ENCODE measurements around the gene CDCA8.
A peak's percentile ranks its signal among the peaks of the same experiment; 100 is the strongest.
"Not testable (repeated sequence)": the region's sequence is repeated elsewhere in the genome, so short reads cannot be mapped to it uniquely, and the experiment has no call there.

Gene CDCA8

GRCh38 chr1:37718181-37718900 lies 26.0 kb downstream of the CDCA8 start:
- no peak for DNase-seq (ENCODE audit: low spot score)

DNA sequence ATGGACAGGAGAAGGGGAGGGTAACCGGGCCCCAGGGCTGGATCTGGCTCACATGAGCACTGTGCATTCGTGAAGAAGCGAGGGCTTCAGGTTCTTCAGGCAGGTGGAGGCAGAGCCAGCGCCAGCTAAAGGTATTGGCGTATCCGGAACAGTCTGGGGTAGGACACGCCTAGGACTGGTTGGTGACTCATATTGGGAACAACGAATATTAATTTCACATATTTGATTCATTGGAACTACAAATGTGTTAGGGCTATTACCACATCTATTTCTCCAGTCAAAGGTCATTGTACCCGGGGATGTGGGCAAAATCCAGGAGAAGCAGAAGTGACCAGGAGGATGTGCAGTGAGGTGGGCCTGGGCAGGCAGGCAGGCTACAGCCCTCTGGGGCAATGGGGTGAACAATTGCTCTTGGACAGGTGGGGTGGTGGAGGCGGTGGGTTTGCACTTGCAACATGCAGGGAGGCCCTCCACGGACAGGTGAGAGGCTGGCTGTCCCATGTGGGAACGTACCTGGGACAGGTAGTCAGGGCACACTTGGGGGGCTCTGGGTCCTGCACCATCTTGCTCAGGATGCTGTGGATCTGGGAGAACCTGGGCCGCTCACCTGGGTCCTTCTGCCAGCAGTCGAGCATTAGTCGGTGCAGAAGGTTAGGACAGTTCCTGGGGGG lies 26.7 kb downstream of the CDCA8 start:
- DNase-seq (ENCODE audit: low spot score), result no peak

DNA sequence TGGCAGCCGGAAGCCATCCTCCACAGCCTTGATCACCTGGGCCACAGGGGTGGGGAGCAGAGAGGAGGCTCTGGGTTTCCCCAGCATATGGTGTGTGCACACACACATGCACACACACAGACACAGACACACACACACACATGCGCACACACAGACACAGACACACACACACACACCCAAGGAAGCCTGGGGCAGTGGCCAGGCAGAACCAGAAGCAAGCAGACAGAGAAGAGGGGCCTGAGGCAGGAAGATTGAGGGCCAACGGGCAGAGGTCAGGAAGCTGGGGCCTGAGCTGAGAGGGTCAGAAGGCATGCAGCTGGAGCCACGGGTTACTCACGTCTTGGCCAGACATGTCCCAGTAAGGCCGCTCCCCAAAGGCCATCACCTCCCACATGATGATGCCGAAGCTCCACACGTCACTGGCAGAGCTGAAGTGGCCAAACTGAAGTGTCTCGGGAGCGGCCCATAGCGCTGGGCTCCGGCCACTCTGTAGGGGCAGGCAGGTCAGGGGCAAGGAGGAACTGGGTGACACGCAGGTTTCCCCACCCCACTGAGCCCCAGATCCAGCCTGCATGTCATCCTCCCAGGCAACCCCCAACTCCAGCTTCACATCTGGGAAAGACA lies 27.4 kb downstream of the CDCA8 start:
- DNase-seq (ENCODE audit: low spot score), result no peak

GRCh38 chr1:37720231-37721130 lies 28.2 kb downstream of the CDCA8 start:
- no peak for DNase-seq (ENCODE audit: low spot score)

DNA sequence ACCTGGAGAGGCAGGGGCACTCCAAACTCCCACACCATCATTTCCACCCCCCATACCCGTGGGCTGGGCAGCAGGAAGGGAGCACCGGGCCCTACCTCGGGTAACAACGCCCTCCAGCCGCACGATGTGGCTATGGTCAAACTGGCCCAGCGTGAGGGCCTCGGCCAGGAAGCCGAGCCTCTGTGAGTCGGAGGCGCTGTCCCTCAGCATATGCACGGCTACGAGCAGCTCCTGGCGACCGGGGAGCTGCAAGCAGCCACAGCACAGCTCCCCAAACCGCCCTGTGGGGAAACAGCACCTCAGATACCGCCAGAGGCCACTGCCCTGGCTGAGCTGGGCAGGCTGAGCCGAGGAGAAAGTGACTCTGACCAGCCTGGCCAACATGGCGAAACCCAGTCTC lies 29.2 kb downstream of the CDCA8 start:
- no peak for DNase-seq (ENCODE audit: low spot score)

GRCh38 chr1:37722181-37723071 lies 30.1 kb downstream of the CDCA8 start:
- DNase-seq (ENCODE audit: low spot score), result no peak

DNA sequence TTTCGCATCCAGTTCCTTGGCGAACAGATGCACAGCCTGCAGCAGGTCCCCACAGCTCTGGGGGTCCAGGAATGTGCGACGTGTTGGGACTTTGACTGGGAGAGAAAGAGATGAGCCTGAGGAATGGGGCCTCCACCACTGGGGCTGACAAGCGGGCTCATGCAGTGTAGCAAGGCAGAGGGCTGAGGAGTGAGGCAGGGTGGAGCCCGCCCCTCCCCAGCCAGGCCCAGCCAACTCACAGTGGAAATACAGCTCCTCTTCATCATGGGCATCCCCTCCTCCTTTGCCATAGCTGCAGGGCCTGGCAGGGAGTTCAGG lies 30.7 kb downstream of the CDCA8 start:
- DNase-seq (ENCODE audit: low spot score), result no peak

- no peak for DNase-seq (ENCODE audit: low spot score)
These were observed 31.2 kb downstream of the CDCA8 start for GRCh38 chr1:37723390-37724078.

DNA sequence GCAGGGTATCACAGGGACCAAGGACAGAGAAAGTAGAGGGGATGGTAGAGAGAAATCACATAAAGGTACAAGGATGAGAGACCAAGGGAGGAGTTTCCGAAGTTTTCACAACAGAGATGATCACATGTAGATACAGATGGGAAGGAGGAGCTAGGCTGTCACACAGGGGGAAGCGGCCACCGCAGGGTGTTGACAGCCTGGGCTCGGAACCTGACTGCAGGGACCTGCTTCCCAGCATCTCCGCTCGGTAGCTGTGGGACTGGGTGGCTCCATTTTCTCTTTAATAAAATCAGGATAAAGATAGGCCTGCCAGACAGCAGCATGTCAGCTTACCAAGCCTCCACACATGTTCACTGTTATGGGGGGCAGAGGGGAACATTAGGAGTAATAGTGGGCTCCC lies 32.3 kb downstream of the CDCA8 start:
- DNase-seq (ENCODE audit: low spot score), result no peak

- no peak for DNase-seq (ENCODE audit: low spot score)
These were observed 33.7 kb downstream of the CDCA8 start for GRCh38 chr1:37725851-37726613.

DNA sequence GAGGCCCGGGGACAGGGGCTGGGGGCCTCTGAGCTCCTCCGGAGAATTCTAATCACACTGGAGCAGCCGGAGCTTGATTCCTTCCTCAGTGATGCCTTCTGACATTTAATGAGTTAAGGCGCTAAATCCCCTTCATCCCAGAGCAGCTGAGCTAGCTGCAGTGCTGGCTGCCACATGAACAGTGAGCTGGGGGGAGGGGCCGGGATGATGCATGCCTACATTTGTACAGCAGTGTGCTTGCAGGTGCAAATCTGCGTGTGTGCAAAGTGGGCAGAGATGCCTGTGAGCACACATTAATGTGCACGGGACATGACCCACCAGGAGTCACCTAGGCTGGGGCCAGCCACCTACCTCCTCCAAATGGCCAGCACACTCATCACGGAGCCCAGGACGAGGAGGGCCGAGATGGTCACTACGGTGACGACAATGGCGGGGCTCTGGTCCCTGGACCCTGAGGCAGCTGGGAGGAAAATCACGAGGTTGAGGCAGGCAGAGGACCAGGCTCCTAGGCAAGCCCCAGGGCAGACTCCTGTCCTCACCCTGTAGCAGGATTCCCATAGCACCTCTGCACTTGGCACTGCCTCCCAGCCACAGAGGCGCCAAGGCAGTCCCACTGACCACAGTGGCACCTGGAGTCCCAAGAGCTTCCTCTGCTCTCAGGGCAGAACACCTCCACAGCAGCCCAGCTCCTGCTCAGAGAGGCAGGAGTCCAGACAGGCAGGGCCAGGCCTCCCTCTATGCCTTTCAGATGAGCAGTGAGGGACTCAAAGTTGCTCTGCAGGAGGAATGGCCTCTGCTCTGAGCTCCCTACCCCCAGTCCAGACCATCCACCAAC lies 34.7 kb downstream of the CDCA8 start:
- DNase-seq (ENCODE audit: low spot score), result no peak

- no peak for DNase-seq (ENCODE audit: low spot score)
These were observed 36.1 kb downstream of the CDCA8 start for GRCh38 chr1:37728416-37728815.

- no peak for DNase-seq (ENCODE audit: low spot score)
These were observed 38.1 kb downstream of the CDCA8 start for GRCh38 chr1:37730376-37730775.

DNA sequence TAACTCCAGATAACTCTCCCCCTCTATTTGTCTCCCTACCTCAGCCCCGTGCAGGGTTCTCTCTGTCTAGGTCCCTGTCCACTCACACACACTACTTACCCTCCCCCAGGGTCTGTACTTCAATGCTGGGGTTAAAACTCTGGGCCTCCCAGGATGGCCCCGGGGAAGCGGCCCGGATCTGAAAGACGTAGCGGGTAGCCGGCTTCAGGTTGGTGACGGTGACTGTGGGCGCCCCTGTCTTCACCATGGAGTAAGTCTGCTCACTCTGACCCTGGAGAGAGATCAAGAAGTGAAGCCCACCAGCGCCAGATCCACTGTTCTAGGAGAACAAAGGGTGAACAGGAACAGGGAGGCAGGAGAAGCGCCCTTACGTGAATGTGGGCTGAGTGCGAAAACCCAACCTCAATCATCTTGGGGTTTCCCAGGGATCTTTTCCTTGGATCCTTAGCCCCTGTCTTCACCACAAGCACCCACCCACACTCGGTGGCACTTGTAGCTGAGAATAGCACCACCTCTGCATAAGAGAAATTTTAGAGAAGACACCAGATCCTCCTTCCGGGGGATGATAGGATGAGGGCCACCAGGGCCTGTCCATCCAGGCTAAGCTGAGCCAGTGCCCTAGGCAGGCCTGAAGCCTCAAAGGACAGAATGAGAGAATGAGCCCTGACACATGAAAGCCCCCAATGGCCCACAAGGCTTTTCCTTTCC lies 39.1 kb downstream of the CDCA8 start:
- no peak for DNase-seq (ENCODE audit: low spot score)

- peak; percentile 65 for DNase-seq (ENCODE audit: low spot score)
These were observed 39.9 kb downstream of the CDCA8 start for GRCh38 chr1:37732111-37732780.

DNA sequence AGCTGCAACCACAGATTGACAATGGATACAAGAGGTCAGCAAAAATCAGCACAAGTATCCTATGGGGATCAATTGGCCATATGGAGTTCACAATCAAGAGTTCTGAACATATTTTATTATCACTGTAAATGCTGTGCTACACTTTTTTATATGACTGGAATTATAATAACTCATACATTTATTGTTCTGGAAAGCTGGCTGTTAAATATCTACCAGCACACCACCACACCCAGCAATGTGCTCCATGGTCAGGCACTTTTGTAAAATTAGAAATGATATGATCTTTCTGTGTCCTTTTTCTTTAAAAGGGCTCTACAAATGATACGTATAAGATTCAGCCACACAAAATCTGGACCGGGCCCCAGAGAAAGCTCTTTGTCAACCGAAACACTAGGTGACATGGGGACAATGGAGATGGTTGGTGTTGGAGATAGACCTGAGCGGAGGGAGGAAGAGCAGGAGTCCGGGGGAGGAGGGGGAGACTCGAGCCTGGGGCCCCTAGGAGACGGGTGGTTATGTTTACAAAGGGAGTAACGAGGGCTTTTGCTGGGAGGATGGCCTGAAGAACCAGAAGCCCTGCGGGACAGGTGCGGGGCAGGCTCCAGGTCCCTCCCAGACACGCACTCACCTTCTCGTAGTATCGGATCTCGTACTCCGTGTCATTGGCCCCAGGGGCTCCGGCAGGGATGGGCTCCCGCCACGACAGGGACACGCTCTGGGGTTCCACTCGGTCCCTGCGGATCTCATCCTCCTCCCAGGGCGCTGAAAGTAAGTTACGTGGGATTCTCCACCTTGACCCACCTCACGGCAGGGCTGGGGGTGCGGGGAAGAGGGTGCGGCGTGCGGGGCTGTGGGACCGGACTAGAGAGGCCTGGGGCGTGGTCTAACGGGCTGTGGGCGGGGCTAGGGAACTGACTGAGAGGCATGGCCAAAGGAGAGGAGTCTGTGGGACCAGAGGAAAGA lies 42.6 kb downstream of the CDCA8 start:
- DNase-seq (ENCODE audit: low spot score), result no peak

DNA sequence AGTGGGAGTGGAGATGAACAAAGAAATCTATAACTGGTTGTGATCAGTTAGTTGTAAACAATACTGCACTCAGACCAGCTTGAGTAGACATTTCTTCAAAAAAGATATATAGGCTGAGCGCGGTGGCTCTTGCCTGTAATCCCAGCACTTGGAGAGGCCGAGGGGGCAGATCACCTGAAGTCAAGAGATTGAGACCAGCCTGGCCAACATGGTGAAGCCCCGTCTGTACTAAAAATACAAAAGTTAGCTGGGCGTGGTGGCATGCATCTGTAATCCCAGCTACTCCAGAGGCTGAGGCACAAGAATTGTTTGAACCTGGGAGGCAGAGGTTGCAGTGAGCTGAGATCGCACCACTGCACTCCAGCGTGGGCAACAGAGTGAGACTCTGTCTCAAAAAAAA lies 45.7 kb downstream of the CDCA8 start:
- DNase-seq (ENCODE audit: low spot score), result not testable (repeated sequence)
